Measurements from ENCODE around the gene ANKFY1.

GRCh38 chr17:4170639-4171280 is 93.0 kb downstream of the ANKFY1 start:
- TF ChIP-seq POLR2AphosphoS5 (IDR thresholded peaks at IDR 0.05; ENCODE audit: insufficient read depth, low read depth, low read length) (no peak), EZH2 (IDR thresholded peaks at IDR 0.05; ENCODE audit: borderline replicate concordance, low read depth, low read length, severe bottlenecking) (no peak), POLR2A (IDR thresholded peaks at IDR 0.05; ENCODE audit: low read depth, low read length) (no peak), MYC (IDR thresholded peaks at IDR 0.05; ENCODE audit: low read depth, low read length) (no peak), FOS (IDR thresholded peaks at IDR 0.05; ENCODE audit: borderline replicate concordance, insufficient read depth, low read length) (no peak), MAX (IDR thresholded peaks at IDR 0.05; ENCODE audit: insufficient read depth, insufficient read length) (no peak), JUN (IDR thresholded peaks at IDR 0.05; ENCODE audit: borderline replicate concordance, insufficient read depth, insufficient read length, low read depth) (no peak)
- TF ChIP-seq, protein P1, sequence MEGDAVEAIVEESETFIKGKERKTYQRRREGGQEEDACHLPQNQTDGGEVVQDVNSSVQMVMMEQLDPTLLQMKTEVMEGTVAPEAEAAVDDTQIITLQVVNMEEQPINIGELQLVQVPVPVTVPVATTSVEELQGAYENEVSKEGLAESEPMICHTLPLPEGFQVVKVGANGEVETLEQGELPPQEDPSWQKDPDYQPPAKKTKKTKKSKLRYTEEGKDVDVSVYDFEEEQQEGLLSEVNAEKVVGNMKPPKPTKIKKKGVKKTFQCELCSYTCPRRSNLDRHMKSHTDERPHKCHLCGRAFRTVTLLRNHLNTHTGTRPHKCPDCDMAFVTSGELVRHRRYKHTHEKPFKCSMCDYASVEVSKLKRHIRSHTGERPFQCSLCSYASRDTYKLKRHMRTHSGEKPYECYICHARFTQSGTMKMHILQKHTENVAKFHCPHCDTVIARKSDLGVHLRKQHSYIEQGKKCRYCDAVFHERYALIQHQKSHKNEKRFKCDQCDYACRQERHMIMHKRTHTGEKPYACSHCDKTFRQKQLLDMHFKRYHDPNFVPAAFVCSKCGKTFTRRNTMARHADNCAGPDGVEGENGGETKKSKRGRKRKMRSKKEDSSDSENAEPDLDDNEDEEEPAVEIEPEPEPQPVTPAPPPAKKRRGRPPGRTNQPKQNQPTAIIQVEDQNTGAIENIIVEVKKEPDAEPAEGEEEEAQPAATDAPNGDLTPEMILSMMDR (IDR thresholded peaks at IDR 0.05; ENCODE audit: extremely low read depth in 1 of 2, insufficient read depth in 1 of 2, low read depth in 1 of 2, low read length in 2 of 2), result no peak

All from endothelial cell of umbilical vein (primary cell).